Loucy (cell line): Measurements from ENCODE around the gene C20orf202.
"Not testable (repeated sequence)": the region's sequence is repeated elsewhere in the genome, so short reads cannot be mapped to it uniquely, and the experiment has no call there.

Experiments
- H2AFZ ChIP-seq: fragments of 200-600 bp; sonication (generic); 2 replicates; pipeline ENCODE4 v1.6.0; 2016; ENCODE audit warnings: antibody characterized with exemption, mild to moderate bottlenecking, low read length, moderate library complexity
- H3F3A ChIP-seq: fragments of 200-600 bp; 2 replicates; pipeline ENCODE4 v1.6.0; 2016; ENCODE audit warnings: antibody characterized with exemption, low read depth, mild to moderate bottlenecking
- H3K27me3 ChIP-seq: fragments of 200-600 bp; sonication (generic); 2 replicates; pipeline ENCODE4 v1.6.1; 2014; ENCODE audit warnings: low read length, mild to moderate bottlenecking; ENCODE audit not compliant: insufficient read depth, poor library complexity, severe bottlenecking
- H3K36me3 ChIP-seq: fragments of 200-600 bp; sonication (generic); 2 replicates; pipeline ENCODE4 v1.6.1; 2016; ENCODE audit warnings: low read length; ENCODE audit not compliant: insufficient read depth
- H3K4me1 ChIP-seq: fragments of 200-600 bp; sonication (generic); 2 replicates; pipeline ENCODE4 v1.5.1; 2014; ENCODE audit warnings: low read length, mild to moderate bottlenecking; ENCODE audit not compliant: insufficient read depth, poor library complexity, severe bottlenecking
- H3K4me2 ChIP-seq: fragments of 200-600 bp; sonication (generic); 2 replicates; pipeline ENCODE4 v1.6.0; 2014; ENCODE audit warnings: antibody characterized with exemption, low read length, low read depth, mild to moderate bottlenecking; ENCODE audit not compliant: poor library complexity, severe bottlenecking
- H3K4me3 ChIP-seq: fragments of 200-600 bp; sonication (generic); 2 replicates; pipeline ENCODE4 v1.5.1; 2014; ENCODE audit warnings: low read length, mild to moderate bottlenecking, mixed read lengths; ENCODE audit not compliant: poor library complexity, severe bottlenecking
- H3K79me2 ChIP-seq: fragments of 200-600 bp; sonication (generic); 2 replicates; pipeline ENCODE4 v1.6.1; 2014; ENCODE audit warnings: low read length; ENCODE audit not compliant: insufficient read depth
- H3K9ac ChIP-seq: fragments of 200-600 bp; sonication (generic); 2 replicates; pipeline ENCODE4 v1.6.0; 2014; ENCODE audit warnings: mild to moderate bottlenecking, low read depth, low read length, moderate library complexity; ENCODE audit not compliant: poor library complexity, severe bottlenecking
- H3K9me2 ChIP-seq: fragments of 200-600 bp; sonication (generic); replicated peaks from 2 replicates; pipeline ENCODE4 v1.6.1; 2016; ENCODE audit warnings: low read depth, low read length, mixed read lengths
- H3K9me3 ChIP-seq: fragments of 200-600 bp; sonication (generic); 2 replicates; pipeline ENCODE4 v1.6.1; 2014; ENCODE audit warnings: mild to moderate bottlenecking, antibody characterized with exemption, low read length, low read depth; ENCODE audit not compliant: insufficient read depth
- H4K20me1 ChIP-seq: fragments of 200-600 bp; sonication (generic); 2 replicates; pipeline ENCODE4 v1.6.0; 2014; ENCODE audit warnings: antibody characterized with exemption, low read length, mild to moderate bottlenecking; ENCODE audit not compliant: insufficient read depth, poor library complexity, severe bottlenecking
- EZH2phosphoT487 ChIP-seq: fragments of 200-600 bp; IDR thresholded peaks from 2 replicates; pipeline ENCODE4 v1.6.1; 2018; ENCODE audit warnings: antibody characterized with exemption, mild to moderate bottlenecking, moderate library complexity, borderline replicate concordance
- TF ChIP-seq, protein P1 (sequence below): fragments of 200-600 bp; sonication (generic); conservative IDR thresholded peaks from 2 replicates; pipeline ENCODE4 v1.5.1; 2014; ENCODE audit warnings: mild to moderate bottlenecking, antibody characterized with exemption, low read length

Gene C20orf202

DNA sequence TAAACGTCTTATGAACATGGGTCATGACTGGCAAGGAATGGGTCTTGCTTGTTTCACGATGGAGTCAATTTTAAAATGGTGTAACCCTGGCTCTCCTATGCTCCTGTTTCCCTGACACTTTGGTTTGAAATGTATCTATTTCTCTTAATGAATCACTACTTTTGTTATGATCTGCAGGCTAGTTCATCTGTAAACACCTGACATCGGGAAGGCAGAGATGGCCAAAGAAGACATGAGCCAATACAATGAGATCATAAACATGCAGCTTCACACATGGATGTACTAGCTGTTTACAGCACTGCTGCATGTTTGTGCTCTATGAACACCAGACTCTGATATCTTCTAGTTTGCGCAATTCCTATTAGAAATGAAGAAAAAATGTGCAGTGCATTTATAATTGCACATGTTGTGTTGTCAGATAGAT lies 11.6 kb downstream of the C20orf202 start:
- Histone ChIP-seq H3K27me3 (no peaks in the 10 kb centered on the region), H3K36me3 (no peaks in the 10 kb centered on the region), H3K4me2 (no peak overlapping the region), H3K79me2 (no peaks in the 10 kb centered on the region), H4K20me1 (no peaks in the 10 kb centered on the region), H3K9ac (no peak overlapping the region), H3K4me1 (no peaks in the 10 kb centered on the region), H3K9me2 (no peaks in the 10 kb centered on the region), H3F3A (no peaks in the 10 kb centered on the region), H2AFZ (no peak overlapping the region), H3K9me3 (no peaks in the 10 kb centered on the region), H3K4me3 (no peak overlapping the region)
- no peak for TF ChIP-seq EZH2phosphoT487
- TF ChIP-seq, protein P1, sequence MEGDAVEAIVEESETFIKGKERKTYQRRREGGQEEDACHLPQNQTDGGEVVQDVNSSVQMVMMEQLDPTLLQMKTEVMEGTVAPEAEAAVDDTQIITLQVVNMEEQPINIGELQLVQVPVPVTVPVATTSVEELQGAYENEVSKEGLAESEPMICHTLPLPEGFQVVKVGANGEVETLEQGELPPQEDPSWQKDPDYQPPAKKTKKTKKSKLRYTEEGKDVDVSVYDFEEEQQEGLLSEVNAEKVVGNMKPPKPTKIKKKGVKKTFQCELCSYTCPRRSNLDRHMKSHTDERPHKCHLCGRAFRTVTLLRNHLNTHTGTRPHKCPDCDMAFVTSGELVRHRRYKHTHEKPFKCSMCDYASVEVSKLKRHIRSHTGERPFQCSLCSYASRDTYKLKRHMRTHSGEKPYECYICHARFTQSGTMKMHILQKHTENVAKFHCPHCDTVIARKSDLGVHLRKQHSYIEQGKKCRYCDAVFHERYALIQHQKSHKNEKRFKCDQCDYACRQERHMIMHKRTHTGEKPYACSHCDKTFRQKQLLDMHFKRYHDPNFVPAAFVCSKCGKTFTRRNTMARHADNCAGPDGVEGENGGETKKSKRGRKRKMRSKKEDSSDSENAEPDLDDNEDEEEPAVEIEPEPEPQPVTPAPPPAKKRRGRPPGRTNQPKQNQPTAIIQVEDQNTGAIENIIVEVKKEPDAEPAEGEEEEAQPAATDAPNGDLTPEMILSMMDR, result no peak

DNA sequence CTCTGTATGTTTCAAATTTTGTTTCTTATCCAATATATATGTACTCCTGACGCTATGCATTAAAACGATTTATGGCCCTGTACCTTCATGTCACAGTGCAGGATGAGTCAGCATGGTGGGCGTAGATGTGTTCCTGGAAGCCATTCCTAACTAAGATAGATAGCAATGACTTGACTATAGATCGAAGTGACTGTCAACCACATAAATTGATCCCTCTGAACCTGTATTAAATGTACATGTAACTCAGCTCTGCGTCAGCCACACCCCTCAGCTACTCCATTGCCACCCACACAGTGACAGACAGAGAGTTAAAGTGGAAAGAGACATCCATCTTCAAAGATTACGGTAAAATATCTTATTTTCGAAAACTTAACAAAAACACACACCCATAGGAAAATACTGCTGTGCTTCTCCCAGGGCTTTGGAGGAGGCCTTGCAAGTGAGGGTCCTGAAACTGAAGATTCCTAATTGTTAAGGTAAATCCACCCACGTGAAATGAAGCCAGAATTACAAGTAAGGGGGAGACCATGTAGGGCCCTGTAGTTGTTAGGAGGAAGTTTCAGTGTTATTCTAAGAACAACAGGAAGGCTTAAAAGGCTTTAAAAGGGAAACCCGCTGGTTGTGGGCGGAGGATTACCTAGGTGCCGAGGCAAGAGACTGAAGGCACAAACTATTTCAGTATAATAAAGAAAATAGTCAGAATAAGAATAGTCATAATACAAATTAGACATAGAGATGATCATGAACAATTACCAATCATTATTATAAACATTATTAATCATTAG lies 12.3 kb downstream of the C20orf202 start:
- no peak overlapping the region for H3K9ac ChIP-seq
- no peaks in the 10 kb centered on the region for H3K27me3 ChIP-seq

DNA sequence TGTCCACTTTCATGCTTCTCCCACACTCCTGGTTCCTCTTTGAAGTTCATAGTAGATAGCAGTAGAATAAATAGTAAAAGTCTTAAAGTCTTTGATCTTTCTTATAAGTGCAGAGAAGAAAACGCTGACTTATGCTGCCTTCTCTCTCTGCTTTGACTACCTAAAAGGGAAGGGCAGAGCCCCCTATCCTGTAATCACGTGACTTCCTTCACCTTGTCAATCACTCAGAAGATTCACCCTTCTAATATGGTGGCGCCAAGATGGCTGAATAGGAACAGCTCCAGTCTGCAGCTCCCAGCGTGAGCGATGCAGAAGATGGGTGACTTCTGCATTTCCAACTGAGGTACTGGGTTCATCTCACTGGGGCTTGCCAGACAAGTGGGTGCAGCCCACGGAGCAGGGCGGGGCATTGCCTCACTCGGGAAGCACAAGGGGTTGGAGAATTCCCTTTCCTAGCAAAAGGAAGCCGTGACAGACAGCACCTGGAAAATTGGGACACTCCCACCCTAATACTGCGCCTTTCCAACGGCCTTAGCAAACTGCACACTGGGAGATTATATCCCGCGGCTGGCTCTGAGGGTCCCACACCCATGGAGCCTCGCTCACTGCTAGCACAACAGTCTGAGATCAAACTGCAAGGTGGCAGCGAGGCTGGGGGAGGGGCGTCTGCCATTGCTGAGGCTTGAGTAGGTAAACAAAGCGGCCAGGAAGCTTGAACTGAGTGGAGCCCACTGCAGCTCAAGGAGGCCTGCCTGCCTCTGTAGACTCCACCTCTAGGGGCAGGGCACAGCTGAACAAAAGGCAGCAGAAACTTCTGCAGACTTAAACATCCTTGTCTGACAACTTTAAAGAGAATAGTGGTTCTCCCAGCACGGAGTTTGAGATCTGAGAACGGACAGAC lies 13.5 kb downstream of the C20orf202 start:
- not testable (repeated sequence) for H3K9ac ChIP-seq, H3K36me3 ChIP-seq, H3K79me2 ChIP-seq, H3K9me2 ChIP-seq, H3K9me3 ChIP-seq, H3K4me2 ChIP-seq, H2AFZ ChIP-seq, H3F3A ChIP-seq, H3K4me3 ChIP-seq, H3K4me1 ChIP-seq, H3K27me3 ChIP-seq, H4K20me1 ChIP-seq

More for the DNA sequence above, 12.3 kb downstream of the C20orf202 start:
- Histone ChIP-seq H3K4me1 (no peaks in the 10 kb centered on the region), H3F3A (no peaks in the 10 kb centered on the region), H3K4me3 (no peak overlapping the region), H3K9me3 (no peaks in the 10 kb centered on the region), H3K79me2 (no peaks in the 10 kb centered on the region), H4K20me1 (no peaks in the 10 kb centered on the region), H3K9me2 (no peaks in the 10 kb centered on the region), H2AFZ (no peak overlapping the region), H3K36me3 (no peaks in the 10 kb centered on the region), H3K4me2 (no peak overlapping the region)
- TF ChIP-seq EZH2phosphoT487, result no peak
- TF ChIP-seq, protein P1, result no peak

DNA sequence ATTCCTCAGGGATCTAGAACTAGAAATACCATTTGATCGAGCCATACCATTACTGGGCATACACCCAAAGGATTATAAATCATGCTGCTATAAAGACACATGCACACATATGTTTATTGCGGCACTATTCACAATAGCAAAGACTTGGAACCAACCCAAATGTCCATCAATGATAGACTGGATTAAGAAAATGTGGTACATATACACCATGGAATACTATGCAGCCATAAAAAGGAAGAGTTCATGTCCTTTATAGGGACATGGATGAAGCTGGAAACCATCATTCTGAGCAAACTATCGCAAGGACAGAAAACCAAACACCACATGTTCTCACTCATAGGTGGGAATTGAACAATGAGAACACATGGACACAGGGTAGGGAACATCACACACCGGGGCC lies 19.5 kb downstream of the C20orf202 start:
- not testable (repeated sequence) for H3K36me3 ChIP-seq, H3K27me3 ChIP-seq, H3K9me2 ChIP-seq, H2AFZ ChIP-seq, H3F3A ChIP-seq, H3K9ac ChIP-seq, H3K79me2 ChIP-seq, H3K4me3 ChIP-seq, H4K20me1 ChIP-seq, H3K9me3 ChIP-seq, H3K4me1 ChIP-seq, H3K4me2 ChIP-seq
